Measurements from ENCODE around the gene SUN2.

Gene SUN2

DNA sequence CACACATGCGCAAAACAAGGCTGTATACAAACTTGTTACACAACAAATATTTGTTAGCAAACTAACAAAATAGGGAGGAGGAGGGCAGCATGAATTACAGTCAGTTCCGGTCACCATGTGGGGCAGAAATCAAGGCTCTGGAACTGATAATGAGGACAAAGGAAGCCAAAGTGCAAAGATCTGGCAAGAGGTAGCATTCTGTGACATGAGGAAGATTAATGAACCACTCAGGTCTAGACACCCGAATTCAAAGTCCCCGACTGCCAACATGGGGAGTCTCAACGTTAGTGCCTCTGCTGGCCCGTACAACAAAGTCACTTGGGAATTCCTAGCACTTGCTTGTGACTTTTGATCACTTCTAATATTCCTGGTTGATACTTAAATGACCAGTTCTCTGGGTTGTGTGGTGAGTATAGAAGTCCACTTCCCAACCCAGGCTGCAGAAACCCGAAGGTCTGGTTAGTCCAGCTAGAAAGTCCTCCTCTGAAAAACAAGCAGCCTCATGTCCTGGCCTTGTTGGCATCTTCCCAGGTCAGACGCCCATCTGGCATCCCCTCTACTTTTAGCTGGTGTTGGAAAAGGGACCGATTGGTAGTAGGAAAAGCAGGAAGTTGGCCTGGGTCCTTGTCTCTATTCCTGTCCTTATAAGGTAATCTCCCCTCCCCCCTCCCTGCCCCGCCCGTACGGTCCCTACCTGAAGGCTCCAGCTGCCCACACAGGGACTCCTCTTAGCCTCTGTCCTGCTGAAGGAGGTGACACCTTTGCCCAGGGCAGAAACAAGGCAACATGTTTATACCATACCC is 1.6 kb downstream of the SUN2 start:
- DNase-seq: peak; percentile 35

DNA sequence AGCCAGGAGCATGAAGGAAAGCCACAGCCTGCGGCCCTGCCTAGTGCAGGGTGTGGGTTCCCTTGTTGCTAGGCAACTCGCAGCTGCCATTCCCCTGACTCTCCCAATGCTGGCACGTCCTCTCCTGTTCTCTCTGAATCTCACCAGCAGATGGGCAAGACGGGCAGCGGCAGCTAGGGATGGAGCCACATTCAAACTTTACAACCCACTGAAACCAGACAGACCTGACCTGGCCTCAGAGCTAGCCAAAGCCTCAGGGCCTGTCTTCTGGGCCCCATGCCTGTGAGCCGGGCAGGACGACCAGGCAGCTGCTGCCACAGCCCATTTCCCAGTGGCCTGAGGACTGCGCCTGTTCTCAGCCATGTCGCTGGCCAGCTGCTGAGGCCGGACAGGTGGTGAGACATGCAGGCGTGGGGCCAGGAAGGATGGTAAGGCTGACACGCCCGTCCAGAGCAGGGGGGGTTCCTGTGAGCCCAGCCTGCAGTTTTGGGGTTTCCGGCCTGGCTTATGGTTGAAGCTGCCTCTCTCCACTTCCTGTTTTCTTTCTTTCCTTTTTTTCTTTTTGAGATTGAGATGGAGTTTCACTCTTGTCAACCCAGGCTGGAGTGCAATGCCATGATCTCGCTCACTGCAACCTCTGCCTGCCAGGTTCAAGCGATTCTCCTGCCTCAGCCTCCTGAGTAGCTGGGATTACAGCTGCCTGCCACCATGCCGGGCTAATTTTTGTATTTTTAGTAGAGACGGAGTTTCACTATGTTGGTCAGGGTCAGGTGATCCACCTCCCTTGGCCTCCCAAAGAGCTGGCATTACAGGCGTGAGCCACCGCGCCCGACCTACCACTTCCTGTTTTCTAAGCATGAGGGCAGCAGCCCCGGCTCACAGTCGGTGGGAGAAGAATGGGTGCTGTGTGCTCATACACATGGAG is 4.1 kb downstream of the SUN2 start:
- DNase-seq: peak; percentile 72

DNA sequence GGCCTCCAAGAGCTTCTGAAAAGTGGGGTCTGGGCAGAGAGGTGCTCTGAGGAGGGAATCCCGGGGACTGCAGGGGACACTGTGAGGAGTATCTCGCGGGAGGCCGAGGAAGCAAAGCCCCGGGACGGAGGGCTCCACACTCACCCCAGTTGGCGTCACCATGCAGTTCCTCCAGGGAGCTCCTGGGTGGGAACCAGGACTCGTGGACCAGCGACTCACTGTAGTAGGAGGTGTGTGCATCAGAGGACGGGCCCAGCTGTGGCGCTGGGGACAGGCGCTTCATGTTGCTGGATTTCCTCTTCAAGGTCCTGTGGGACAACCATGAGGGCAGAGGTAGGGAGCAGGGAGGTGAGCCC is 4.8 kb downstream of the SUN2 start:
- no peak for DNase-seq

DNA sequence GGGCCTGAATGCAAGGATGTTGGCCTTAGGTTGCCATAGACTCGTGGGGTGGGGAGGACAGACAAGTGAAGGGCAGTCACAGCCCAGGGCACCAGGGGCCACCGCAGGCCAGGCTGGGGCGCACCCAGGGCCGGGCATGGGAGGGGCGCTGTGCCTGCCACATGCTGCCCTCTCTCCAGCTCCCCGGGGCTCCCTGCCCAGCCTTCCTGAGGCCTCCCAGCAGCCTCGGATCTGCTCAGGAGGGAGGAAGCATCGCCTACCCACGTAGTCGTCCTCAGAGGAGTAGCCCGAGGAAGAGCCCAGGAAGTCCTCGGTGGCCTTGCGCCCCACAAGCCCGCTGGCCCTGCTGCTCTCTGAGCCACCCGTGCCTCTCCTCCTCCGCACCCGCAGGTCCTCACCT is 5.2 kb downstream of the SUN2 start:
- no peak for DNase-seq

DNA sequence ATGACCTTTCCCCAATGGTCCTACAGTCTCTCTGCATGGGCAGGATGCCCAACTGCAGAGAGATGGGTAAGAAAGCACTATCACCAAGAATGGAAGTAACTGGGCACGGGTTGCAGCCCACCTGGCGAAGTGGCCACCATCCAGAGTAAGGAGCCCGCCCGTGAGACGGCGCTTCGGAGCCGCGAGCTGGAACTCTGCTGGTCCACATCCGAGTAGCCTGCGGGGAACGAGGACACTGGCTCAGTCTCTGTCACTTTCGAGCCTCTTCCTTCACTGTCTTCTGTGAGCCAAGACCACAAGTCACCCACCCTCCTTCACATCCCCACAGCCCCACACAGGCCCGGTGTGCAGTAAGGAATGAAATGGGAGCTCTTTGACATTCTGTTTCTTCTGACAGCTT is 5.7 kb downstream of the SUN2 start:
- DNase-seq: no peak

DNA sequence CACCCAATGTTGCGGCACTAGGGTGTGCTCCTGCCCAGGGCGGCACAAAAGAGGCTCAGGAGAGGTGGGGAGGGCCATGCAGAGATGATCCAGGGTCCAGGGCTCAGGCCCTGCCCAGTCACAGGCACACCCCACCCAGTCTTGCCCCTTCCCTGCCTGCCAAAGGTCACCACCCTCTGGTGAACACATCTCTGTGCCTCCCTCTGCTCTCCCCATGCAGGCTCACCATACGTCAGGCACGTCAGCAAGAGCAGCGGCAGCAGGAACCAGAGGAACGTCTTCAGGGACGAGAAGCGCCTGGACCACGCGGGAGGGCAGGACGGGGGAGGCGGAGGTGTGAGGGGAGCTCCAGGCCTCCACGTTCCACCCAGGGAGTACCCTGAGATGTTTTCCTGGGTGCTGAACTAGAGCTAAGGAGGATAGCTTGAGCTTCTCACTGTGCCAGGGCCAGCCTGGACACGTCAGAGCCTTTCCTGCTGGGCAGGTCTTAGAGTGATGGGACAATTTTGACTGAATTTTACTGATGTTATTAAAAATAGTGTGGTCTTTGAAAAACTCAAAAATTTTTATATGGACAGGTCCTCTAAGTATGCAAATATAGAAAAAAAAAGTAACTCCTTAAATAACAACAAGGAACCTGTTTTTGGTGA is 7.2 kb downstream of the SUN2 start:
- DNase-seq: no peak

DNA sequence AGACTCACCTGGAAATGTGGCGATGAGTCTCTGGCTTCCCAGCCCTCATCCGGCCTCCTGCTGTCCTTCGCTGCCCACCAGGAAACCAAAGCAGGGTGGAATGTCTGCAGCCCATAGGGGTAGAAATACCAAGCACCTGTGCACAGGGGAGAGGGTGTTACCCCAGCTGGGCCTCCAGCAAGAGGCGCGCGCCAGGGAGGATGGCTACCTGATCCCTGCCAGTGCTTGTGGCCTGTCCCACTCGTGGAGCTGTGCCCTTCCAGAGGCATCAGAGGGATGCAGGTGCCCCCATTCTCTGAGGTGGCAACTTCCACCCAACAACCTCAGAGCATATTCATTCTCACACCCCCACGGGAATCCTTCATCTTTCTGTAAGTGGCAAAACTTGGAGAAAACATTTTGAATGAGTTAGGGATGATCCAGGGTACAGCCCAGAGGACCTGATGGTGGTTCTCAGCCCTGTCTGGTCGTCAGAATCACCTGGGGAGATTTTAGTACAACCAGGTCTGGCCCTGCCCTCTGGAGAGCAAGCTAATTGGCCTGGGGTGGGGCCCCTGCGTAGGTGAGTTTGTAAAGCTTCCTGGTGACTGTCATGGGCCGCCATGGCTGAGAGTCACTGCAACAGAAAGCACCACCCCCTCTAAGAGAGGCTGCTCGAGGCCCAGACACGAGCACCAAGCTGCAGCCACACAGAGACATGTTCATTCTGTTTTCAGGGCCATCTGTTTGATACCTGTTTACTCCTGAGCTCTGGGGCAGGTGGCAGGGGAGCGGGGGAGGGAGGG is 9.9 kb downstream of the SUN2 start:
- no peak for DNase-seq

DNA sequence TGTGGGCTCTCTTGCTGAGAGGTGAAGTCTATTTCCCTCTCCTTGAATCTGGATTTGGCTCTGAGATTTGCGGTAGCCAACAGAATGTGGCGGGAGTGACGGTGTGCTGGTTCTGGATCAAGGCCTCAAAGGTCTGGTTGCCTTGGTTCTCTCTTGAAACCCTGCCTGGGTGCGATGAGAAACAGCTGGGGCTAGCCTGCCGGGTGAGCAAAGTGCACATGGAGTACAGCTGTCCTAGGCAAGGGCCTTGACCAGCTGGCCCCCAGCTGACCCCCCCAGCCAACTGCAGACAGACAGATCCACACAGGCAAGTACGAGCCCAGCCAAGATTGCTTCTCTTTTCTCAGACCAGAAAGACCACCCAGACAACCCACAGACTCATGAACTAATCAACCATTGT is 10.8 kb downstream of the SUN2 start:
- DNase-seq: no peak

DNA sequence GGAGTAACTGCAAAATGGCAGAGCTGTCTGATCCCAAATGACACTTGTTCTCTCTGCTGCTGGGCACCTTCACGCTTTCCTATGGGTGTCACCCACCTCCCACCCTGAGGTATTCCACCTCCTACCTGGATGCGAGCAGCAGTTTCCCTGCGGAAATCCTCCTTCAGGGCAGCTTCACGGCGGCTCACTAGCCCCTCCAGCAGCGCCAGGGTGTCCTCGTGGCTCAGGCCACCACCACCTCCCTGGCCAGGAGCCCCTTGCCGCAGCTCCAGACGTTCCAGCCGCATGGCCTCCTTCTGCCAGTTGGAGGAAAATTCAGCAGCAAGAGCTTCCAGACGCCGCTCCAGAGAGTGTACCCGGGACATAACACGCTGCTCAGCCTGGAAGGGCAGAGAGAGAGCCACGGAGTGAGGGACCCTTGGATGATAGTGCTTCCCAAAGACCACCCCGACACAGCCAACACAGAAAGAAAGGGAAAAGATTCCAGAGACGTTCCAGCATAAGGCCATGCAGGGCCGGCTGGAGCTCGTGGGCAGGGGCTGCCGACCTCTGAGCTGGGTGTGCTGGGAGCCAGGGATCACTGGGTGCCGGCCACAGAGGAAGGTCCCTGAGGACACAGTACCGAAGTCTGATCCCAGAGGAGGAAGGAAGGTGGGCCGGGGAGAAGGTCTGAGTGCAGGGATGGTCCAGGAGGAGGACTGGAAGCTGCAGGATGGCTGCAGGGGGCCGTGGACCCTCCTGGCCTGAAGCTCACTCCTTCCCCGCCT is 13.4 kb downstream of the SUN2 start:
- no peak for DNase-seq

DNA sequence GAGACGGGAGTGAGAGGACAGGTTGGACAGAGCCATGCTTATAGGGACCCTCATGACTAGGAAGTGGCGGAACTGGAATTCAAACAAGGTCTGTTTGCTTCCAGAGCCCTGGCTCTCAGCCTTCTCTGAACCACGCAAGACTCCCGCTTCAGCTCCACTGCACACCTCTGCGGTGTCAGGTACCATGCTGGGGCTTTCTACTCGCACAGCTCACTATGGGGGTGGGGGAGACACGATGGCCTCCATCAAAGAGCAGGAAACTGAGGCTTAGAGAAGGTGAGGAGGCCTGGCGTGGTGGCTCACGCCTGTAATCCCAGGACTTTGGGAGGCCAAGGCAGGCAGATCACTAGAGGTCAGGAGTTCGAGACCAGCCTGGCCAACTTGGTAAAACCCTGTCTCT is 14.2 kb downstream of the SUN2 start:
- no peak for DNase-seq

DNA sequence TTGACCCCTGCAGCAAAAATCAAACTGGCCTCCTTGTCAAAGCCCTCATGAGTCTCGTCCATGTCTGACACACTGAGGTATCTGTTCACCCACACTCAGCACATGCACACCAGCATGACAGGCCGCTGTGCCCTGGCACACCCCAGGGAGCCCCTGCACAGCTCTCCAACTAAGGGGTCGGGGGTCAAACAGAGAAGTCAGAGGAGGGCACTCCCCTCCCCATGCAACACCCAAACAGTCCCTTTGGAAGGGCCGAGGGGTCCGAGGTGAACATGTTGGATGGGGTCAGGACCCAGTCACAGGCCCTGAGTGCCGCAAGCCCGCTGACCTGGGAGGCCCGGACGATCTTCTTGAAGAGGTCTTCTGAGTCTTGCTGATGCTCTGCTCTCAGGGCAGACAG is 14.6 kb downstream of the SUN2 start:
- no peak for DNase-seq

DNA sequence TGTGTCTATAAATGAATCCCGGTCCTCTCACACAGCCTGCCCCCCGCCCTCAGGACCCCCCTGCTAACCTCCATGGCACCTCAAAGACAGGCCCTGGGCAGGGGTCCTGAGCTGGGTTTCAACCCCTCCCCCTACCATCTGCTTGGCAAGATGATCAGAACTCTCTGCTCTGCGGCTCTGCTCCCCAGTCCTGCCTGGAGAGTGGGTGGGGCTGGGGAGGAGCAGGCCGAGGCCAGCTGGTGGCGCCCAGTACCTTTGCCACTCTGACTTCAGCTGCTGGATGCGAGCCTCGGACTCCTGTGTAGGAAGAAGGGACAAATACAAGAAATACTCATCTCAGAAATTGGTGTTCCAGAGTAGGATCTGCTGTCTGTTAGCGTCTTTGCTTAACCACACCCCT is 15.0 kb downstream of the SUN2 start:
- no peak for DNase-seq

DNA sequence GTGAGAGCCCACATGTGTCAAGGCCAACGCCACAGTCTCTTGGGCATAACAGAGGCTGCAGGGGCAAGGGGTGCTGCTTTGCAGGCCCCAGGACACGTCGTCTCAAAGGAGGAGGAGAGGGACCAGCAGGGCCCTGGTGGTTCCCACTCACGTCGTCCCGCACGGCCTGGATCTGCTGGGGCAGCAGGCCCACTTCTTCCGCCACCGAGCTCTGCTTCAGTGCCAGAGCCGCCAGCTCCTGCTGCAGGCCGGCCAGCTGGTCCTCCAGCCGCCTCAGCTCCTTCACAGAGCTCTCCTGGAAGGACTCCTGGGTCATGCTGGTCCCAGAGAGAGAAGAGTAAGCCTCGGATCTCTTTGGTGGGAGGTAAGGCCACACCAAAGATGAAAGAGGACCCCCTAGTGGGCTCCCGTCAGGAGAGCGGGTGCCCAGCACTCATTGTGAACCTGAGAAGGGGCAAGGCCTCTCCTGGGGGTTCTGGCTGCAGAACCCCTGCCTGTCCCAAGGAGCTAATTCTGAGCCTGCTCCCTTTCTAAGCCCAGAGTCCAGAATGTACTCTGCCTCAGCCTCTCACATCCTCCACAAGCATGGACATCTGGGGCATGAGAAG is 15.6 kb downstream of the SUN2 start:
- no peak for DNase-seq

DNA sequence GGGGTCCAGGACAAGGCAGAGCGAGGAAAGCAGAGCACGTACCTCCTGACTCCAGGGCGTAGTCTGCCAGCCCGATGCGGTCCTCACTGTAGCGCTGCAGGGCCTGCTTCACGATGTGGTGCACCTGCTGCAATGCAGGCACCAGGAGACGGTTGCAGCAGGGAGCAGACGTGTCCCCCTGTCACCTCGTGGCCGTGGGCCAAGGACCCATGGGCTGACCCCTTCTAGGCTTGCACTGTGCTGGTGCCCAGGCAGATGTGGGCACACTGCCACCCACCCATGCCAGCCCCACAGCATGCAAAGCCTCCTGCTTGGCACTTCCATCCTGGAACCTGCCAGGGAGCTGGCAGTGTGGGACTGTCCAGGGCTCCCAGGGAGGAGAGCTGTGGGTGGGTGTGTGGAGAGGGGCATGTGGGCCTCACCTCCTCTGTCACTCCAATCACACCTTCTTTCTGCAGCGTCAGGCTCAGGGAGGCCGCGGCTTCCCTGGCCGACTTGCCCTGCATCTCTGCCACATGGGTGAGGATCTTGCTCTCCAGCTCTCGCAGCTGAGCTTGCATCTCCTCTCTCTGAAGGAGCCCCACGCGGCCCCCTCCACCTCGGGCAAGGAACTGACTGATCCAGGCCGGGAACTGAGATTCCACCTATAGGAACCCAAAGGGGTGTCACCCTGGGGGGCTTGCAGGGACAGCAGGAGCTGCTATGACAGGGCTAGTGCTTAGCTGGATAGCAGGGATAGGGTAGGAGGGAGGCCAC is 16.3 kb downstream of the SUN2 start:
- DNase-seq: no peak

DNA sequence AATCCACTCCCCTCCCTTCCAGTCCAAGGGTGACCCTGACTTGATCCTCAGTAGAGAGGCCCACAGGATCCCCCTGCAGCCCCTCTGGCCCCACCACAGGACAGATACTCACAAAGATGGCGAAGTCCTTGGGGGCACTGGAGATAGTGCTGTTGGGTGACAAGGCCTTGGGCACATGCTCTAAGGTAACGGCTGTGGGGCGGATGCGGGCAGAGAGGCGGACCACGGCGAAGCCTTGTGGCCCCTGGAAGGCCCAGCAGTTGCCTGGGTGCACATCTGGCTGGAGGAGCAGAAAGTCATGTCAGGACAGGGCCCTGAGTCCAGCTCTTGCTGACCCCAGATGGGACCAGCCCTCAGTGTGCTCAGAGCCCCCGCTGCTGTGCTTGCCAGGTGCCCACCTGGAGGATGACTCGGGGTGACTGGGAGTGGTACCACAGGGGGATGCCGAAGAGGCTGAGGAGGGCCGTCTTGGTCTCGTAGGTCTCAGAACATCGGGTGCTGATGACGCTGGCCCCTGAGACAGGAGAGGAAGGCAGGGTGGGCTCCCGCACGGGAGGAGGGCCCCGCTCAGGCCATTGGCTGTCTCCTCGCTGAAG is 17.2 kb downstream of the SUN2 start:
- no peak for DNase-seq

DNA sequence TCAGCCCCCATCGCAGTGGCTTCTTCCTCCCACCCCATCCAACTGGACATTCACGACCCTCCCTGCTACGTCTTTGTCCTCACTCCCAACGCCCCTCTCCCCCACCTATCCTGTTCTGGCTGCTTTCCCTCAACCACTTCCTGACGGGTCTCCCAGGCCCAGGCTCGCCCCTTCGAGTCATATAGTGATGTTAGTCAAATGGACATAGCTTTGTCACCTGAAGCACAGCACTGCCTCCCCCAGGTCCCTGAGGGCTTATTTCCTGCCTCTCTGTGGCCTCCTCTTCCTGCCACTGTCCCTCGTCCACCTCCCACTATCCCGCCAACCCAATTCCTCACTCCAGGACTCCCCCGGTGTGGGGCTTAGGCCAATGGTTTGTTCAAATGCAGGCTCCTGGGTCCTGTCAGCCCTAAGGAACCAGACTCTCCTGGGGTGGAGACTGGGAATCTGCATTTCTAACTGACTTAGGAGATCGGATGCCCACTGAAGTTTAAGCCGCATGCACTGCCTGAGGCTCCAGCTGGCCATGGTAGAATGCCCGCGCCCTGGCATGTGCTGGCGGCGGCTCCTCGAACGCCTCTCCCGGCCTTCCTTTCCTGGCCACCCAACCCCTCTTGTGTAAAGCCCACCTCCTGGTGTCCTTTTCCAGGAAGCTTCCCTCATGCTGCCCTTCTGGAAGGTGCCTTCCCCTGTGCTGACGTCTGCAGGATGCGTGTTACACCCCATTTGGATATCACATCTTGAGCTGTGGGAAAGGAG is 18.3 kb downstream of the SUN2 start:
- DNase-seq: no peak

DNA sequence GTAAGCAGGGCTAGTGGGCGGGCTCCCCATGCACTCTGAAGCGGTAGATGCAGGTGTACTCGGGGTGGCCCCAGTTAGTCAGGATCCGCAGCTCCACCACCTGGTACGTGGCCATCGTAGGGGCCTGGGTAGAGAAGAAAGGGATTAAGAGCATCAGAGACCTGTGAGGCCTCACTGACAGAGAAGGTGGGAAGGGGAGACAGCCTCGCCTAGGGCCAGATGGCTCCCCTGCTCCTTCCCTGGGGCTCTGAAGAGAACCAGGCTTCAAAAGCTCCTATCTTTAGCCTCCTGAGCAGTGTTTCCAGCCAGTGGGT is 19.6 kb downstream of the SUN2 start:
- no peak for DNase-seq

DNA sequence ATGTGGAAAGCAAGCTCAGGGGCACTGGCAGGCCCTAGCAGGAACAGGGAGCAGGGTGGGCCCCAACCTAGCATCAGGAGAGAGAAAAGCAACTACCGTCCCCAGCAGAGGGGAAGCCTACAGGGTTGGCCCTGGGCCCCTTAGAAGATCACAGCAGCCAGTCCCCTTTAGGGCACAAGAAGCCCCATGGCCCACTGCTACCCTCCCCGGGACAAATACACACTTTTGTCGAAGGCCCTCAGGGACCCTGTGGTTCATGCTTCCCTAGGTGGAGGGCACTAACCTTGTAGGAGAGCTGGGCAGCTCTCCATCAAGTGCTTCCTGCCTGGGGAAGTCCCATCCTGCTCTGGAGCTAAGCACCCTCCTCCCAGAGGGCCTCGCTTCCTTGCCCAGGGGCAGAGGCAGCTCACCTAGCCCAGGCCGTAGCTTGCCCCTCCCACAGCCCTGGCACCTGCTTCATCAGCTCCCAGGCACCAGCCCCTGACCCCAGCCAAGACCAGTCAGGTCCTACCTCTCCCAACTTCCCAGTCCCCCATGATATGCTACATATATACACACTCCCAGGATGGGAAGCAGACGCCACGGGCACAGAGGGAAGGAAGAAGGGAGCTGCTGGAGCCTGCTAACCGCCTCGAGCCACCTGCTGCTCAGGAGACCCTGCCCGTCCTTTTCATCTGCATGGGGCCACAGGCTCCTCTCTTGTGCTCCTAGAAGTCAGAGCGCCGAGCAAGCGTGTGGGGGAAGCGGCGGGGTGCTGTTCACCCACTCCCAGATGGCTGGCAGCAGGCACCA is 20.1 kb downstream of the SUN2 start:
- DNase-seq: no peak

DNA sequence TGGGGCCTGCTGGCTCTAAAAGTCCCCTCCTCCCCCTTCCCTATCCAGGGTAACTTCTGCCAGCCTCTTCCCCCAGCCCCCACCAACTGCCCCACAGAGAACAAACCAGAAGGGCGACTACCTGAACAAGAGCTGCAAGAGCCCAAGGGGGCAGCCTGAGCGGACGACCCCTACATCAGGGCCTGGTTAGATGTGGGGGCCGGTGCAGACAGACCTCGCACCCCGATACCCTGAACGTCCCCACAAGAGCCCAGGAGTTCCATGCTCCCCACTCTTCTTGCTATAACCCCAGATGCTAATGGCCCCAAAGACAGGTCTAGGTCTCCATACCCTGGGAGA is 20.7 kb downstream of the SUN2 start:
- DNase-seq: no peak

Measured in NK-92 treated with Interleukin-12 subunit alpha and Interleukin-12 subunit beta, amount 100 ng/mL, for 24 hours (cell line).